Measurements from ENCODE around the gene CRTC3.
"Not testable (repeated sequence)": the region's sequence is repeated elsewhere in the genome, so short reads cannot be mapped to it uniquely, and the experiment has no call there.

GRCh38 chr15:90660999-90661330 is 131.2 kb downstream of the CRTC3 start:
- not testable (repeated sequence) for TF ChIP-seq CTCF, POLR2A (IDR thresholded peaks at IDR 0.05)
